ENCODE data around the gene CD300LD.

CD300LD gene

GRCh38 chr17:74536890-74537289 lies 55.2 kb downstream of the CD300LD start:
- H3K4me3 ChIP-seq (ENCODE audit: low read depth, low read length): no peak overlapping the region
- TF ChIP-seq, protein P1, sequence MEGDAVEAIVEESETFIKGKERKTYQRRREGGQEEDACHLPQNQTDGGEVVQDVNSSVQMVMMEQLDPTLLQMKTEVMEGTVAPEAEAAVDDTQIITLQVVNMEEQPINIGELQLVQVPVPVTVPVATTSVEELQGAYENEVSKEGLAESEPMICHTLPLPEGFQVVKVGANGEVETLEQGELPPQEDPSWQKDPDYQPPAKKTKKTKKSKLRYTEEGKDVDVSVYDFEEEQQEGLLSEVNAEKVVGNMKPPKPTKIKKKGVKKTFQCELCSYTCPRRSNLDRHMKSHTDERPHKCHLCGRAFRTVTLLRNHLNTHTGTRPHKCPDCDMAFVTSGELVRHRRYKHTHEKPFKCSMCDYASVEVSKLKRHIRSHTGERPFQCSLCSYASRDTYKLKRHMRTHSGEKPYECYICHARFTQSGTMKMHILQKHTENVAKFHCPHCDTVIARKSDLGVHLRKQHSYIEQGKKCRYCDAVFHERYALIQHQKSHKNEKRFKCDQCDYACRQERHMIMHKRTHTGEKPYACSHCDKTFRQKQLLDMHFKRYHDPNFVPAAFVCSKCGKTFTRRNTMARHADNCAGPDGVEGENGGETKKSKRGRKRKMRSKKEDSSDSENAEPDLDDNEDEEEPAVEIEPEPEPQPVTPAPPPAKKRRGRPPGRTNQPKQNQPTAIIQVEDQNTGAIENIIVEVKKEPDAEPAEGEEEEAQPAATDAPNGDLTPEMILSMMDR (IDR thresholded peaks at IDR 0.05; ENCODE audit: low read depth, low read length): no peak

GRCh38 chr17:74532115-74532514 lies 60.0 kb downstream of the CD300LD start:
- TF ChIP-seq, protein P1 (IDR thresholded peaks at IDR 0.05; ENCODE audit: low read depth, low read length): no peak
- no peak overlapping the region for H3K4me3 ChIP-seq (ENCODE audit: low read depth, low read length)

- no peak within 1 kb of the TSS for H3K4me3 ChIP-seq (ENCODE audit: low read depth, low read length)
- TF ChIP-seq, protein P1 (IDR thresholded peaks at IDR 0.05; ENCODE audit: low read depth, low read length): no peak
These were observed 60.8 kb downstream of the CD300LD start, which contains the start of gene CD300LB for GRCh38 chr17:74531231-74531761. TSS of gene CD300LB (minus strand) at chr17:74531475. CDS start at chr17:74531350, 125 bp downstream.

GRCh38 chr17:74530831-74531150 lies 61.3 kb downstream of the CD300LD start:
- H3K4me3 ChIP-seq (ENCODE audit: low read depth, low read length): no peak overlapping the region
- TF ChIP-seq, protein P1 (IDR thresholded peaks at IDR 0.05; ENCODE audit: low read depth, low read length): no peak

All from WI38 (cell line).